ENCODE results near the gene MYCBP2.

The MYCBP2 gene

DNA sequence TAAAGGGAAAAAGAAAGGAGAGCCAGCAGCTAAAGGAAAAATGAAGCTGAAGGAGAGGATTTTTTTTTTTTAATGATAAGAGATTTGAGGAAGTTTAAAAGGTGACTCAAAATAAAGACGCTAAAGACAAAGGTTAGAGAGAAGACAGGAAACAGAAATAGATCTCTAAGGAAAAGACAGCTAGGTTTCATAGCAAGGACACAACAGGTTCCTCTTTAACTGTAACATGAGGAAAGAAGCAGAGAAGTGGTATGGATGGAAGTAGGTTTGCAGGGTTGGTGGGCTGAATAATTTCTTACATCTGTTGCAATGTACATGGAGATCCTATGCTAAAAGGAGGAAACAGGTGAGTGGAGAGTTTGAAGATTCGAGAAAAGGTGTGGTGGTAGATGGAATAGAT lies 107.5 kb downstream of the MYCBP2 start:
- WGBS, 2 donors (ENCODE audit: extremely low coverage in 2 of 2, insufficient read length in 2 of 2, insufficient replicate concordance in 1 of 2), result 100% methylated on average over 2 of the region's 2 CpGs; no CpG with 5 or more reads in 1 of the 2 donors
- Histone ChIP-seq H2AK5ac (ENCODE audit: low read depth, low read length) (no peak overlapping the region), H2BK120ac (ENCODE audit: low read depth, low read length) (no peak overlapping the region), H3K27me3 (ENCODE audit: control insufficient read depth in 3 of 3, insufficient read depth in 3 of 3, low read depth in 1 of 3, low read length in 3 of 3) (no peaks in the 10 kb centered on the region), H3K79me1 (ENCODE audit: low read depth, low read length) (no peaks in the 10 kb centered on the region), H4K8ac (ENCODE audit: low read depth, low read length) (no peak overlapping the region), H3K4ac (ENCODE audit: low read length) (no peak overlapping the region), H3K27ac (replicated peaks; ENCODE audit: low read length) (no peak overlapping the region), H3K18ac (ENCODE audit: low read length) (no peak overlapping the region), H3K14ac (ENCODE audit: low read length) (no peak overlapping the region), H2BK5ac (ENCODE audit: low read length) (no peak overlapping the region), H3K9ac (ENCODE audit: low read depth, low read length, poor library complexity) (no peak overlapping the region), H3K23ac (ENCODE audit: low read depth, low read length, poor library complexity) (no peak overlapping the region), H2AFZ (ENCODE audit: low read length) (no peak overlapping the region), H2BK12ac (ENCODE audit: low read length) (no peak overlapping the region), H3K9me3 (replicated peaks in 1 of 2; ENCODE audit: control insufficient read depth in 2 of 2, insufficient read depth in 1 of 2, low read depth in 1 of 2, low read length in 2 of 2) (no peaks in the 10 kb centered on the region), H3K4me1 (ENCODE audit: control insufficient read depth in 2 of 2, insufficient read depth in 1 of 2, low read depth in 1 of 2, low read length in 2 of 2) (no peaks in the 10 kb centered on the region), H2BK15ac (ENCODE audit: low read length) (no peak overlapping the region), H3K4me2 (ENCODE audit: insufficient read depth, low read length, poor library complexity, severe bottlenecking) (no peak overlapping the region), H3K36me3 (replicated peaks in 1 of 2; ENCODE audit: control insufficient read depth in 2 of 2, insufficient read depth in 2 of 2, low read length in 2 of 2) (peaks cover 2 to 41% of the 10 kb centered on the region in 2 donors), H3K4me3 (ENCODE audit: low read length in 2 of 2) (no peak overlapping the region), H4K91ac (ENCODE audit: low read depth, low read length, poor library complexity) (no peak overlapping the region)
- no peak for DNase-seq (ENCODE audit: low spot score)

DNA sequence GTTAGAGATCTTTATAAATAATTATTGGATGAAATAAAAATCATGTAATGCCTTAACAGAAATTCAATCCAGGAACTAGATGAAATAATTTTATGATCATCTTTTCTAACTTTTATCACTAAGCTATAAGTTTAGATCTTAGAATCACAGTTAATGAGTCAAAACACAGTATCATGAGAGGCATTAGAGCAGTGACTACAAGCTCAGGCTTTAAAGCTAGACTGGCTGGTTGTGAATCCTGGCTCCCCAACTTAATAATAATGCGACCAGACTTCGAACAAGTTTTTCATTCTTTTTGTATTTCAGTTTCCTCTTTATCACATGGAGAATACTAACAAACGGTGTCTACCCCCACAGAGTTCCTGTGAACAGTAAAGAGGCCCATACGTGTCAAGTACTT lies 108.6 kb downstream of the MYCBP2 start:
- no peaks in the 10 kb centered on the region for H3K79me1 ChIP-seq (ENCODE audit: low read depth, low read length)
- H3K9ac ChIP-seq (ENCODE audit: low read depth, low read length, poor library complexity), result no peak overlapping the region
- H3K14ac ChIP-seq (ENCODE audit: low read length), result no peak overlapping the region
- no peak for DNase-seq (ENCODE audit: low spot score)
- H4K8ac ChIP-seq (ENCODE audit: low read depth, low read length), result no peak overlapping the region
- H2BK12ac ChIP-seq (ENCODE audit: low read length), result no peak overlapping the region
- H3K4me1 ChIP-seq (ENCODE audit: control insufficient read depth in 2 of 2, insufficient read depth in 1 of 2, low read depth in 1 of 2, low read length in 2 of 2), result no peaks in the 10 kb centered on the region
- H2AK5ac ChIP-seq (ENCODE audit: low read depth, low read length), result no peak overlapping the region
- no peak overlapping the region for H3K23ac ChIP-seq (ENCODE audit: low read depth, low read length, poor library complexity)
- no peak overlapping the region for H4K91ac ChIP-seq (ENCODE audit: low read depth, low read length, poor library complexity)
- H2AFZ ChIP-seq (ENCODE audit: low read length), result no peak overlapping the region
- no peak overlapping the region for H2BK15ac ChIP-seq (ENCODE audit: low read length)
- no peaks in the 10 kb centered on the region for H3K9me3 ChIP-seq (replicated peaks in 1 of 2; ENCODE audit: control insufficient read depth in 2 of 2, insufficient read depth in 1 of 2, low read depth in 1 of 2, low read length in 2 of 2)
- H3K4me2 ChIP-seq (ENCODE audit: insufficient read depth, low read length, poor library complexity, severe bottlenecking), result no peak overlapping the region
- no peak overlapping the region for H3K27ac ChIP-seq (replicated peaks; ENCODE audit: low read length)
- H2BK5ac ChIP-seq (ENCODE audit: low read length), result no peak overlapping the region
- no peaks in the 10 kb centered on the region for H3K27me3 ChIP-seq (ENCODE audit: control insufficient read depth in 3 of 3, insufficient read depth in 3 of 3, low read depth in 1 of 3, low read length in 3 of 3)
- H3K18ac ChIP-seq (ENCODE audit: low read length), result no peak overlapping the region
- H3K36me3 ChIP-seq (replicated peaks in 1 of 2; ENCODE audit: control insufficient read depth in 2 of 2, insufficient read depth in 2 of 2, low read length in 2 of 2), result peaks cover 6 to 42% of the 10 kb centered on the region in 2 donors
- WGBS, 2 donors (ENCODE audit: extremely low coverage in 2 of 2, insufficient read length in 2 of 2, insufficient replicate concordance in 1 of 2), result no CpG with 5 or more reads among the region's 4 CpGs
- H3K4me3 ChIP-seq (ENCODE audit: low read length in 2 of 2), result no peak overlapping the region
- H2BK120ac ChIP-seq (ENCODE audit: low read depth, low read length), result no peak overlapping the region
- no peak overlapping the region for H3K4ac ChIP-seq (ENCODE audit: low read length)

DNA sequence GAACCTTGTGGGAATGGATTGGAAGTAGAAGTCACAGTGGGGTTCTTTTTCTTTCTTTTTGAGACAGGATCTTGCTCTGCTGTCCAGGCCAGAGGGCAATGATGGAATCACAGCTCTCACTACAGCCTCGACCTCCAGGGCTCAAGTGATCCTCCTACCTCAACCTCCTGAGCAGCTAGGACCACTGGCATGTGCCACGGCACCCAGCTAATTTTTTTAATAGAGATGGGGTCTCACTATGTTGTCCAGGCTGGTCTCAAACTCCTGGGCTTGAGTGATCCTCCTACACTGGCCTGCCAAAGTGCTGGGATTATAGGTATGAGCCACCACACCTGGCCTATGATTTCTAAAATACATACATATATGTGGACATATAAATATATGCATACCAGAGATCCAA lies 111.4 kb downstream of the MYCBP2 start:
- H3K36me3 ChIP-seq (replicated peaks in 1 of 2; ENCODE audit: control insufficient read depth in 2 of 2, insufficient read depth in 2 of 2, low read length in 2 of 2), result peaks cover 8 to 44% of the 10 kb centered on the region in 2 donors

DNA sequence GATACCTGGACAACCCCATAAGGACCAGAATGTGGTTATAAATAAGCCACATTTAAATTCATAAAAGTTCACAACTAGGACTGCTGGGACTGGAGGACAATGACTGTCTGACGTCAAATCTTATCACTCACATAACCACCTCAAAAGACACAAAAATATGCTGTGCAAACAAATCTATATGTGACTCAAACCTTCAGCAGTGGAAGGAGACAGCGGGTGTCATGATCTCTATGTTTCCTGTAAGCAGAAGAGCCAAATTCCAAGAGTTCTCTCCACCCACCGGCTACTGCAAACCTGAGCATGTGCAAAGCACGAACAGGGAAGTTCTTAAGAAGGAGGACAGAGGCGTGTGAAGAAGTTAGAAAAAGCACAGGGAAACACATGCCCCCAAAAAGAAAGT lies 113.2 kb downstream of the MYCBP2 start:
- Histone ChIP-seq H3K9me3 (replicated peaks in 1 of 2; ENCODE audit: control insufficient read depth in 2 of 2, insufficient read depth in 1 of 2, low read depth in 1 of 2, low read length in 2 of 2) (no peaks in the 10 kb centered on the region), H2BK120ac (ENCODE audit: low read depth, low read length) (no peak overlapping the region), H3K79me1 (ENCODE audit: low read depth, low read length) (no peaks in the 10 kb centered on the region), H3K9ac (ENCODE audit: low read depth, low read length, poor library complexity) (no peak overlapping the region), H3K27ac (replicated peaks; ENCODE audit: low read length) (no peak overlapping the region), H3K23ac (ENCODE audit: low read depth, low read length, poor library complexity) (no peak overlapping the region), H2AFZ (ENCODE audit: low read length) (no peak overlapping the region), H3K14ac (ENCODE audit: low read length) (no peak overlapping the region), H3K36me3 (replicated peaks in 1 of 2; ENCODE audit: control insufficient read depth in 2 of 2, insufficient read depth in 2 of 2, low read length in 2 of 2) (peaks cover 10 to 42% of the 10 kb centered on the region in 2 donors), H3K18ac (ENCODE audit: low read length) (no peak overlapping the region), H3K4me2 (ENCODE audit: insufficient read depth, low read length, poor library complexity, severe bottlenecking) (no peak overlapping the region), H2BK15ac (ENCODE audit: low read length) (no peak overlapping the region), H3K4me3 (ENCODE audit: low read length in 2 of 2) (no peak overlapping the region), H3K4ac (ENCODE audit: low read length) (no peak overlapping the region), H2AK5ac (ENCODE audit: low read depth, low read length) (no peak overlapping the region), H2BK5ac (ENCODE audit: low read length) (no peak overlapping the region), H2BK12ac (ENCODE audit: low read length) (no peak overlapping the region), H3K4me1 (ENCODE audit: control insufficient read depth in 2 of 2, insufficient read depth in 1 of 2, low read depth in 1 of 2, low read length in 2 of 2) (no peaks in the 10 kb centered on the region), H4K91ac (ENCODE audit: low read depth, low read length, poor library complexity) (no peak overlapping the region), H4K8ac (ENCODE audit: low read depth, low read length) (no peak overlapping the region), H3K27me3 (ENCODE audit: control insufficient read depth in 3 of 3, insufficient read depth in 3 of 3, low read depth in 1 of 3, low read length in 3 of 3) (no peaks in the 10 kb centered on the region)
- no peak for DNase-seq (ENCODE audit: low spot score)
- WGBS, 2 donors (ENCODE audit: extremely low coverage in 2 of 2, insufficient read length in 2 of 2, insufficient replicate concordance in 1 of 2), result no CpG with 5 or more reads among the region's 5 CpGs

More for the DNA sequence above, 111.4 kb downstream of the MYCBP2 start:
- H3K27ac ChIP-seq (replicated peaks; ENCODE audit: low read length), result no peak overlapping the region
- no peak overlapping the region for H3K4me2 ChIP-seq (ENCODE audit: insufficient read depth, low read length, poor library complexity, severe bottlenecking)
- no peak overlapping the region for H2BK12ac ChIP-seq (ENCODE audit: low read length)
- DNase-seq (ENCODE audit: low spot score), result no peak
- H2BK5ac ChIP-seq (ENCODE audit: low read length), result no peak overlapping the region
- no peaks in the 10 kb centered on the region for H3K4me1 ChIP-seq (ENCODE audit: control insufficient read depth in 2 of 2, insufficient read depth in 1 of 2, low read depth in 1 of 2, low read length in 2 of 2)
- no peak overlapping the region for H4K91ac ChIP-seq (ENCODE audit: low read depth, low read length, poor library complexity)
- no peak overlapping the region for H3K9ac ChIP-seq (ENCODE audit: low read depth, low read length, poor library complexity)
- no peaks in the 10 kb centered on the region for H3K9me3 ChIP-seq (replicated peaks in 1 of 2; ENCODE audit: control insufficient read depth in 2 of 2, insufficient read depth in 1 of 2, low read depth in 1 of 2, low read length in 2 of 2)
- no peak overlapping the region for H2BK120ac ChIP-seq (ENCODE audit: low read depth, low read length)
- H2AK5ac ChIP-seq (ENCODE audit: low read depth, low read length), result no peak overlapping the region
- H3K4ac ChIP-seq (ENCODE audit: low read length), result no peak overlapping the region
- no peak overlapping the region for H3K4me3 ChIP-seq (ENCODE audit: low read length in 2 of 2)
- H3K79me1 ChIP-seq (ENCODE audit: low read depth, low read length), result no peaks in the 10 kb centered on the region
- WGBS, 2 donors (ENCODE audit: extremely low coverage in 2 of 2, insufficient read length in 2 of 2, insufficient replicate concordance in 1 of 2), result no CpG with 5 or more reads among the region's 2 CpGs
- no peak overlapping the region for H4K8ac ChIP-seq (ENCODE audit: low read depth, low read length)
- H3K14ac ChIP-seq (ENCODE audit: low read length), result no peak overlapping the region
- H2AFZ ChIP-seq (ENCODE audit: low read length), result no peak overlapping the region
- H3K23ac ChIP-seq (ENCODE audit: low read depth, low read length, poor library complexity), result no peak overlapping the region
- H2BK15ac ChIP-seq (ENCODE audit: low read length), result no peak overlapping the region
- no peaks in the 10 kb centered on the region for H3K27me3 ChIP-seq (ENCODE audit: control insufficient read depth in 3 of 3, insufficient read depth in 3 of 3, low read depth in 1 of 3, low read length in 3 of 3)
- H3K18ac ChIP-seq (ENCODE audit: low read length), result no peak overlapping the region

Measured in neuronal stem cell (in vitro differentiated cells).